ENCODE results near the gene ASS1.

GRCh38 chr9:130426883-130427282 lies 17.9 kb upstream of the ASS1 start:
- TF ChIP-seq, protein P1, sequence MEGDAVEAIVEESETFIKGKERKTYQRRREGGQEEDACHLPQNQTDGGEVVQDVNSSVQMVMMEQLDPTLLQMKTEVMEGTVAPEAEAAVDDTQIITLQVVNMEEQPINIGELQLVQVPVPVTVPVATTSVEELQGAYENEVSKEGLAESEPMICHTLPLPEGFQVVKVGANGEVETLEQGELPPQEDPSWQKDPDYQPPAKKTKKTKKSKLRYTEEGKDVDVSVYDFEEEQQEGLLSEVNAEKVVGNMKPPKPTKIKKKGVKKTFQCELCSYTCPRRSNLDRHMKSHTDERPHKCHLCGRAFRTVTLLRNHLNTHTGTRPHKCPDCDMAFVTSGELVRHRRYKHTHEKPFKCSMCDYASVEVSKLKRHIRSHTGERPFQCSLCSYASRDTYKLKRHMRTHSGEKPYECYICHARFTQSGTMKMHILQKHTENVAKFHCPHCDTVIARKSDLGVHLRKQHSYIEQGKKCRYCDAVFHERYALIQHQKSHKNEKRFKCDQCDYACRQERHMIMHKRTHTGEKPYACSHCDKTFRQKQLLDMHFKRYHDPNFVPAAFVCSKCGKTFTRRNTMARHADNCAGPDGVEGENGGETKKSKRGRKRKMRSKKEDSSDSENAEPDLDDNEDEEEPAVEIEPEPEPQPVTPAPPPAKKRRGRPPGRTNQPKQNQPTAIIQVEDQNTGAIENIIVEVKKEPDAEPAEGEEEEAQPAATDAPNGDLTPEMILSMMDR (IDR thresholded peaks at IDR 0.05): no peak
- no peak for TF ChIP-seq SIN3A (IDR thresholded peaks at IDR 0.05; ENCODE audit: borderline replicate concordance, insufficient read depth, low read depth, low read length)
